SK-N-SH (cell line): ENCODE data around the gene CPED1.

Source experiments
- EZH2phosphoT487 ChIP-seq: fragments of 200-600 bp; sonication (generic); IDR thresholded peaks from 2 replicates; pipeline ENCODE4 v1.6.1; 2017; ENCODE audit warnings: low read depth, mixed run types, mild to moderate bottlenecking, antibody characterized with exemption, moderate library complexity, borderline replicate concordance
- GABPA ChIP-seq: IDR thresholded peaks from 2 replicates; pipeline ENCODE4 v1.4.0; 2012; ENCODE audit warnings: low read depth, mild to moderate bottlenecking
- POLR2AphosphoS5 ChIP-seq: IDR thresholded peaks from 2 replicates; pipeline ENCODE4 v1.6.1; 2012; ENCODE audit warnings: low read depth, low read length
- RFX5 ChIP-seq: IDR thresholded peaks from 2 replicates; pipeline ENCODE4 v1.6.1; 2012; ENCODE audit warnings: mild to moderate bottlenecking, improper control_type of control experiment, low read length
- RXRA ChIP-seq: IDR thresholded peaks from 2 replicates; pipeline ENCODE4 v1.4.0; 2012; ENCODE audit warnings: low read depth, mild to moderate bottlenecking, borderline replicate concordance
- TAF1 ChIP-seq: IDR thresholded peaks from 2 replicates; pipeline ENCODE4 v1.6.1; 2012; ENCODE audit warnings: low read depth, mild to moderate bottlenecking, low read length, moderate library complexity, borderline replicate concordance
- YY1 ChIP-seq: IDR thresholded peaks from 2 replicates; pipeline ENCODE4 v1.4.0; 2012; ENCODE audit warnings: low read depth, mild to moderate bottlenecking
- TF ChIP-seq, protein P1 (sequence below): fragments of 200-600 bp; sonication (generic); IDR thresholded peaks from 2 replicates; pipeline ENCODE4 v1.6.1; 2017; ENCODE audit warnings: antibody characterized with exemption, mild to moderate bottlenecking, moderate library complexity
- TF ChIP-seq, protein P2 (sequence below): fragments of 150-350 bp; IDR thresholded peaks from 2 replicates; pipeline ENCODE4 v1.6.1; 2016; ENCODE audit warnings: mild to moderate bottlenecking, low read depth, low read length

DNA sequence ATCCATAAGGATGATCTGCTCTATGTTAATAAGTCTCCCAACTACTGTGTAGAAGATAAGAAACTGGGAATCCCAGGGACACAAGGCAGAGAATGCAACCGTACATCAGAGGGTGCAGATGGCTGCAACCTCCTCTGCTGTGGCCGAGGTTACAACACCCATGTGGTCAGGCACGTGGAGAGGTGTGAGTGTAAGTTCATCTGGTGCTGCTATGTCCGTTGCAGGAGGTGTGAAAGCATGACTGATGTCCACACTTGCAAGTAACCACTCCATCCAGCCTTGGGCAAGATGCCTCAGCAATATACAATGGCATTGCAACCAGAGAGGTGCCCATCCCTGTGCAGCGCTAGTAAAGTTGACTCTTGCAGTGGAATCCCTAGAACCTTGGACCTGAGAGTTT lies 350.6 kb downstream of the CPED1 start:
- TF ChIP-seq RXRA: no peak
- no peak for TF ChIP-seq GABPA
- TF ChIP-seq, protein P1, sequence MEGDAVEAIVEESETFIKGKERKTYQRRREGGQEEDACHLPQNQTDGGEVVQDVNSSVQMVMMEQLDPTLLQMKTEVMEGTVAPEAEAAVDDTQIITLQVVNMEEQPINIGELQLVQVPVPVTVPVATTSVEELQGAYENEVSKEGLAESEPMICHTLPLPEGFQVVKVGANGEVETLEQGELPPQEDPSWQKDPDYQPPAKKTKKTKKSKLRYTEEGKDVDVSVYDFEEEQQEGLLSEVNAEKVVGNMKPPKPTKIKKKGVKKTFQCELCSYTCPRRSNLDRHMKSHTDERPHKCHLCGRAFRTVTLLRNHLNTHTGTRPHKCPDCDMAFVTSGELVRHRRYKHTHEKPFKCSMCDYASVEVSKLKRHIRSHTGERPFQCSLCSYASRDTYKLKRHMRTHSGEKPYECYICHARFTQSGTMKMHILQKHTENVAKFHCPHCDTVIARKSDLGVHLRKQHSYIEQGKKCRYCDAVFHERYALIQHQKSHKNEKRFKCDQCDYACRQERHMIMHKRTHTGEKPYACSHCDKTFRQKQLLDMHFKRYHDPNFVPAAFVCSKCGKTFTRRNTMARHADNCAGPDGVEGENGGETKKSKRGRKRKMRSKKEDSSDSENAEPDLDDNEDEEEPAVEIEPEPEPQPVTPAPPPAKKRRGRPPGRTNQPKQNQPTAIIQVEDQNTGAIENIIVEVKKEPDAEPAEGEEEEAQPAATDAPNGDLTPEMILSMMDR: no peak
- TF ChIP-seq YY1: no peak
- TF ChIP-seq TAF1: no peak
- TF ChIP-seq POLR2AphosphoS5: no peak
- TF ChIP-seq, protein P2, sequence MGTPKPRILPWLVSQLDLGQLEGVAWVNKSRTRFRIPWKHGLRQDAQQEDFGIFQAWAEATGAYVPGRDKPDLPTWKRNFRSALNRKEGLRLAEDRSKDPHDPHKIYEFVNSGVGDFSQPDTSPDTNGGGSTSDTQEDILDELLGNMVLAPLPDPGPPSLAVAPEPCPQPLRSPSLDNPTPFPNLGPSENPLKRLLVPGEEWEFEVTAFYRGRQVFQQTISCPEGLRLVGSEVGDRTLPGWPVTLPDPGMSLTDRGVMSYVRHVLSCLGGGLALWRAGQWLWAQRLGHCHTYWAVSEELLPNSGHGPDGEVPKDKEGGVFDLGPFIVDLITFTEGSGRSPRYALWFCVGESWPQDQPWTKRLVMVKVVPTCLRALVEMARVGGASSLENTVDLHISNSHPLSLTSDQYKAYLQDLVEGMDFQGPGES: no peak
- TF ChIP-seq RFX5: no peak
- TF ChIP-seq EZH2phosphoT487: no peak
